ENCODE measurements around the gene GOT1. TPM values are rescaled to one million over a fixed set of nuclear protein-coding genes. Genes with fewer than 3 reads are reported as not detected.

The GOT1 gene
- total and polyA plus RNA-seq, 2 of the 8 experiments (the other 6 are each of a cell fraction or from before 2014, with no cell fraction given) = 16.7 to 47.0 TPM

DNA sequence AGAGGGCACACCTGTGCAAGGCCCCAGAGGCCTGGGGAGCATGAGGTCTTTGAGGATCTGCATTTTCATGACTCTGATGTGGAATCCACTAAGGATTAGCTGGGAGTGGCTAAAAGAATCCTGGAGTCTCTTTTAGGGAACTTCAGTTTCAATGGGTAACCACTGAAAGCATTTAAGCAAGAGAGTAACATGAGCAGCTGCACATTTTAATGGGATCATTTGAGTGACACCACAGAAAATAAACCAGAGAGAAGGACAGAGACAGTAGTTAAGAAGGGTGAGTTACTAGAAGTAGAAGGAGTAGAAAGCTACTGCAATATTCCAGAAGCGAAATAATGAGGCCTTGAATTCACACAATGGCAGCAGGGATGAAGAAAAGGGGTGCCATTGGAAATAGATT lies 5.2 kb downstream of the GOT1 start:
- H3K18ac ChIP-seq (ENCODE audit: extremely low read depth, low read length) = no peak overlapping the region
- H2BK120ac ChIP-seq (replicated peaks; ENCODE audit: low read depth, low read length) = no peak overlapping the region
- no peak overlapping the region for H2BK20ac ChIP-seq (ENCODE audit: low read length)
- no peak overlapping the region for H3K56ac ChIP-seq (replicated peaks; ENCODE audit: insufficient read length, low read depth, low read length)
- H3K4me1 ChIP-seq (replicated peaks in 1 of 4; ENCODE audit: control insufficient read depth in 3 of 4, insufficient read depth in 4 of 4, low read length in 3 of 4) = peaks cover 0 to 4% (median 0%) of the 10 kb centered on the region in 4 experiments; a peak in 1 of 7 replicates
- no peak overlapping the region for H3K4me2 ChIP-seq (ENCODE audit: insufficient read depth in 1 of 2, low read depth in 2 of 2, low read length in 2 of 2)
- H3K9me3 ChIP-seq (ENCODE audit: insufficient read depth in 2 of 2, low read depth in 1 of 2, low read length in 1 of 2) = no peaks in the 10 kb centered on the region
- H3K36me3 ChIP-seq (ENCODE audit: control insufficient read depth in 2 of 4, insufficient read depth in 4 of 4, low read length in 3 of 4) = peaks cover 0 to 12% (median 4%) of the 10 kb centered on the region in 4 experiments; a peak in 5 of 8 replicates
- H3K14ac ChIP-seq (ENCODE audit: insufficient read length) = no peak overlapping the region
- ChIA-PET CTCF (ENCODE audit: partially characterized antibody) (interaction anchor here (1.0 to 4.0 kb wide), 3 partner anchors 8 to 15 kb away, joined by 3 to 17 read pairs (median 3); no protein-coding TSS in a partner anchor), POLR2A (ENCODE audit: partially characterized antibody) (interaction anchor here (0.7 to 1.8 kb wide), 4 partner anchors 13 to 32 kb away, joined by 3 to 8 read pairs (median 5); no protein-coding TSS in a partner anchor)
- no peak overlapping the region for H2BK12ac ChIP-seq (ENCODE audit: low read depth, low read length)
- no peak overlapping the region for H2BK15ac ChIP-seq (ENCODE audit: low read length)
- peaks cover 0 to 53% of the 10 kb centered on the region in 2 experiments; a peak in 3 of 4 replicates for H3K79me2 ChIP-seq (ENCODE audit: control insufficient read depth in 1 of 2, insufficient read depth in 2 of 2, low read length in 2 of 2)
- no peak overlapping the region for H3K4me3 ChIP-seq (ENCODE audit: extremely low read depth in 1 of 4, insufficient read depth in 2 of 4, low read depth in 3 of 4, low read length in 4 of 4)
- DNase-seq (ENCODE audit: low read depth in 1 of 2, low spot score in 2 of 2) (no peak), FAIRE-seq (no peak)
- H3K23me2 ChIP-seq (ENCODE audit: low read depth, low read length) = peaks cover 6% of the 10 kb centered on the region; the same call in 1 of the 2 replicates
- H4K91ac ChIP-seq (replicated peaks; ENCODE audit: insufficient read length, low read length) = no peak overlapping the region
- H3K4ac ChIP-seq (replicated peaks; ENCODE audit: insufficient read length, low read depth, low read length) = no peak overlapping the region
- H2AFZ ChIP-seq (ENCODE audit: low read length) = no peak overlapping the region
- 90% methylated on average over 1 of the region's 1 CpG; no CpG with 5 or more reads in 1 of the 2 experiments for WGBS, 2 experiments (ENCODE audit: extremely low coverage in 1 of 2, insufficient coverage in 1 of 2, insufficient read length in 1 of 2, insufficient replicate concordance in 2 of 2, low coverage in 1 of 2, low lambda C conversion rate in 2 of 2, missing lambda C conversion rate in 1 of 2)
- H3K27ac ChIP-seq (ENCODE audit: low read depth, low read length) = no peak overlapping the region
- peaks cover 3 to 6% of the 10 kb centered on the region in 2 experiments for H4K20me1 ChIP-seq (replicated peaks in 1 of 2; ENCODE audit: control insufficient read depth in 1 of 2, insufficient read depth in 2 of 2, low read length in 2 of 2)
- no peak for TF ChIP-seq SIRT6 (IDR thresholded peaks at IDR 0.05; ENCODE audit: low read length)
- TF ChIP-seq GABPA (IDR thresholded peaks at IDR 0.05; ENCODE audit: borderline replicate concordance, insufficient read depth, low read length) = no peak
- no peak for TF ChIP-seq JUND (IDR thresholded peaks at IDR 0.05; ENCODE audit: low read length)
- TF ChIP-seq SUZ12 (IDR thresholded peaks at IDR 0.05; ENCODE audit: low read length) = no peak
- no peak for TF ChIP-seq TAF1 (IDR thresholded peaks at IDR 0.05; ENCODE audit: low read depth, low read length)
- no peak for TF ChIP-seq POLR2A (IDR thresholded peaks at IDR 0.05; ENCODE audit: control extremely low read depth in 1 of 2, low read depth in 2 of 2, low read length in 2 of 2)
- TF ChIP-seq SIN3A (conservative IDR thresholded peaks at IDR 0.05 in 1 of 2, IDR thresholded peaks at IDR 0.05 in 1 of 2; ENCODE audit: low read depth in 1 of 2, low read length in 2 of 2) = no peak
- no peak for TF ChIP-seq NRF1 (IDR thresholded peaks at IDR 0.05; ENCODE audit: low read depth, low read length)
- H4K5ac ChIP-seq (ENCODE audit: insufficient read length, low read depth, low read length) = no peak overlapping the region
- H3K79me1 ChIP-seq (ENCODE audit: low read depth, low read length) = peaks cover 4% of the 10 kb centered on the region
- no peak overlapping the region for H3K23ac ChIP-seq (ENCODE audit: insufficient read length)
- no peaks in the 10 kb centered on the region for H3K27me3 ChIP-seq (replicated peaks in 1 of 4; ENCODE audit: control insufficient read depth in 3 of 4, extremely low read depth in 1 of 4, insufficient read depth in 3 of 4, low read length in 3 of 4)
- H2BK5ac ChIP-seq (ENCODE audit: low read depth, low read length) = no peak overlapping the region
- no peak overlapping the region for H2AK5ac ChIP-seq (ENCODE audit: low read depth, low read length)
- no peak overlapping the region for H3K9ac ChIP-seq (replicated peaks in 1 of 4; ENCODE audit: extremely low read depth in 1 of 4, low read depth in 3 of 4, low read length in 3 of 4)
- no peak overlapping the region for H4K8ac ChIP-seq (ENCODE audit: extremely low read depth, insufficient read depth, low read length)

Data from H1 (cell line).